Inferior parietal cortex (tissue), 1 donor: ENCODE data around the gene GAK.
"Not testable (repeated sequence)": the region's sequence is repeated elsewhere in the genome, so short reads cannot be mapped to it uniquely, and the experiment has no call there.

Experiments used
- DNase-seq: peaks from one replicate; pipeline ENCODE4 v3.0.0-alpha.2; 2016; ENCODE audit errors: extremely low spot score

GAK gene

GRCh38 chr4:952881-953573 is 20.9 kb upstream of the GAK start:
- no peak for DNase-seq

DNA sequence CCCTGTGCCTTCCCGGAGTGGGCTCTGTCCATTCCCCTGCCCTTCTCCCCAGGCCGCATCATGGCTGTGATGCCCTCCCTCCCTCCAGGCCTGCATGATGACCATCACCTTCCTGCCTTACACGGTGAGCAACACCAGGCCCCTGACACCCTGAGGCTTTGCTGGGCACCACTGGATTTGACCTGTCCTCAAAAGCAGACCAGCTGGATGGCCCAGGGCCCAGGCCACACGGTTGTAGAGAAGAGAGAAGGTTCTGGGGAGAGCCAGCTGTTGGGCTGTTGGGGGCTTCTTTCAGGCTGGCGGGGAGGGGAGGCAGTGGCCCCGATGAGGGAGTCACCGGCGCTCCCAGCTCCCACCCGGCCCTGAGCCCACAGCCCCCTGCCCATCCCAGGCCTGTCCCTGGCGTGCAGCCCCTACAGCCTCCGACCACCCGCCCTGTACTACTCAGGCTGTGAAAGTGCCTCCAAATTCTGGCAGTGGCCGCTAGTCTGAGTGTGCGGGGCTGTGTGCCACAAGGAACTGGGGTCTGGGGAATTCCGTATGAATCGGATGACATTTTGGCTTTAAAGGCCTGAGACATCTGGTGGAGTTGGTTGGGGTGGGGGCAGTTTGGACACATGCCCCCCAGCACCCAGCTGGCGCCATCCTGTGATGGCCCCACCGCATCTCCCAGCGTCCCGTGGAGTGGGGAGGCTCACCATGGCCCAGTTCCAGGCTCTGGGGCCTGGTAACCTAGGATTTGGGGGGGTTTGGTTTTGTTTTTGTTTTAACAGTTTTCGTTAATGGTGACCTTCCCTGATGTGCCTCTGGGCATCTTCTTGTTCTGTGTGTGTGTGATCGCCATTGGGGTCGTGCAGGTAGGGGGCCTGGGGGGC is 19.7 kb upstream of the GAK start:
- no peak for DNase-seq

DNA sequence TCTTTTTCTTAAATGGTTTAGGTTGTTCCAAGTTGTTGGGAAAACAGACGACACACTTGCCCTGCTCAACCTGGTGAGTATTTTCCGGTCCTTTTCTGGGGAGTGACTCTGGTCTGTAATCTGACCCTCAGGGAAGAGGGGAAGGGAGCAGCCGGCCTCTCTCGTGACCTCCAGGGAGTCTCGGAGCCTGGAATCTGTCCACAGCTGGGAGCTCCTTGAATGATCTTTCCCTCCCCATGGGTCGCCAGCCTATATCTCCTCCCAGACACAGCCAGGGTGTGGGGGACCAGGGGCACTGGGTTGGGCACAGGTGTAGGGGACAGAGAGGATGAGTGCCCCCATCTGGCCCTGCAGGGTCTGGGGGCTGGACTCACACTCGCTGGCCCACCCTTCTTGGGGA is 19.1 kb upstream of the GAK start:
- no peak for DNase-seq

DNA sequence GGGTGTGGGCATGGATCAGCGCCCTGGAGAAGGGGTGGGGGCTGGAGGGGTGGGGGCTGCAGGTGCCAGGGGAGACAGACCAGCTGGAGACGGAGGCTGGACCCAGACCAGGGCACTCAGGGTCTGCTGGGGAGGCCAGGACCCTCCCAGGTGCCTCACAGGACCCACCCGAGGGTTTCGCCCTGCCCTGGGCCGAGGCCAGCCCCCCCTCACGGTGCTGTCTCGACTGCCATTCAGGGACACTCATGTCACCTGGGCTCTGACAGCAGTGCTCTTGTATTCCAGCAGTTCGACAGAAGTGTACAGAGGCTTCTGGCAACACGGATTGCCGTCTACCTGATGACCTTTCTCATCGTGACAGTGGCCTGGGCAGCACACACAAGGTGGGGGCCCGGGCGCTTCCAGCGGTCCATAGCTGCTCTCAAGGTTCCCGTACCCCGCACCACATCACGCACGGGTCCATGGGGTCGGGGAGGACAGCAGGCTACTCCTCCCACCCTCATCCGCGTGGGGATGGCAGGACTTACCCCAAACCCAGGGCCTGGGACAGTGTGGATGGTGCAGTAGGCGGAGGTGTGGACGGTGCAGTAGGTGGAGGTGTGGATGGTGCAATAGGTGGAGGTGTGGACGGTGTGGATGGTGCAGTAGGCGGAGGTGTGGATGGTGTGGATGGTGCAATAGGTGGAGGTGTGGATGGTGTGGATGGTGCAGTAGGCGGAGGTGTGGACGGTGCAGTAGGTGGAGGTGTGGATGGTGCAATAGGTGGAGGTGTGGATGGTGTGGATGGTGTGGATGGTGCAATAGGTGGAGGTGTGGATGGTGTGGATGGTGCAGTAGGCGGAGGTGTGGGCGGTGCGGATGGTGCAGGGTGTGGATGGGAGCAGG is 18.3 kb upstream of the GAK start:
- DNase-seq, result no peak

GRCh38 chr4:949656-950055 is 17.5 kb upstream of the GAK start:
- DNase-seq, result no peak

GRCh38 chr4:948936-949300 is 16.8 kb upstream of the GAK start:
- DNase-seq, result no peak

GRCh38 chr4:948101-948935 is 16.2 kb upstream of the GAK start:
- no peak for DNase-seq

GRCh38 chr4:947491-947971 is 15.4 kb upstream of the GAK start:
- no peak for DNase-seq

DNA sequence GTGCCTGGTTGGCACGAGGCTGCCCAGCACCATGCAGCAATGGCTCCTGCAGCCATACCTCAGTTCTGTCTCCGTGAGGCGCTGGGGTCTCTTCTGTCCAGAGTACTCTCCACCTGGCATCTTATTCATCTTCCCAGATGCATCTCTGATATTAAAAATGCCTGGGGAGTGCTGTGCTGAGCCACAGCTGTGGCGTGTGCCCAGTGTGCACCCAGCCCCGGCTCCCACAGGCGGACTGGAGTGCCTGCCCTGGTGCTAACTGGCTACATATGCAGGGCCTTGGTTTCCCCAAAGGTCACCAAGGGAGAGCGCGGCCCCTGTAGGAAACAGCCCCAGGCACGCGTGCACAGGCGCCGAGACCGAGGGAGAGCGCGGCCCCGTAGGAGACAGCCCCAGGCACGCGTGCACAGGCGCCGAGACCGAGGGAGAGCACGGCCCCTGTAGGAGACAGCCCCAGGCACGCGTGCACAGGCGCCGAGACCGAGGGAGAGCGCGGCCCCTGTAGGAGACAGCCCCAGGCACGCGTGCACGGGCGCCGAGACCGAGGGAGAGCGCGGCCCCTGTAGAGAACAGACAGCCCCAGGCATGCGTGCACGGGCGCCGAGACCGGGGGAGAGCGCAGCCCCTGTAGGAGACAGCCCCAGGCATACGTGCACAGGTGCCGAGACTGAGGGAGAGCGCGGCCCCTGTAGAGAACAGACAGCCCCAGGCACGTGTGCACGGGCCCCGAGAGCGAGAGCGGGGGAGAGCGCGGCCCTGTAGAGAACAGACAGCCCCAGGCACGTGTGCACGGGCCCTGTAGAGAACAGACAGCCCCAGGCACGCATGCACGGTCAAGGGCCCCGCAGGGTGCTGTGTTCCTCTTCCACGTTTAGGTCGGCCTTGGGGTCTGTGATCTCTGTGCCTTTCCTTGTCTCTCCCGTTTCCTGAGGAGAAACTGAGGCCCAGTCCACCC is 14.7 kb upstream of the GAK start:
- DNase-seq, result no peak

GRCh38 chr4:946103-946450 is 14.0 kb upstream of the GAK start:
- DNase-seq, result no peak

GRCh38 chr4:945274-946102 is 13.4 kb upstream of the GAK start:
- no peak for DNase-seq

DNA sequence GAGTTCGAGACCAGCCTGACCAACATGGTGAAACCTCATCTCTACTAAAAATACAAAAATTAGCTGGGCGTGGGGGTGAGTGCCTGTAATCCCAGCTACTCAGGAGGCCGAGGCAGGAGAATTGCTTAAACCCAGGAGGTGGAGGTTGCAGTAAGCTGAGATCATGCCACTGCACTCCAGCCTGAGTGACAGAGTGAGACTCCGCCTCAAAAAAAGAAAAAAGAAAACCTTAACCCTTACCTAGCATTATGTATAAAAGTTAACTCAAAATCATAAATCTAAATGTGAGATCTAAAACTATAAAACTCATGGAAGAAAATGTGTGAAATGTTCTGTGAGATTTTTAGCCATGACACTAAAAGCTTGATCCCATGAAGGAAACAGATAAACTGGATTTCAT is 7.4 kb upstream of the GAK start:
- DNase-seq, result not testable (repeated sequence)

DNA sequence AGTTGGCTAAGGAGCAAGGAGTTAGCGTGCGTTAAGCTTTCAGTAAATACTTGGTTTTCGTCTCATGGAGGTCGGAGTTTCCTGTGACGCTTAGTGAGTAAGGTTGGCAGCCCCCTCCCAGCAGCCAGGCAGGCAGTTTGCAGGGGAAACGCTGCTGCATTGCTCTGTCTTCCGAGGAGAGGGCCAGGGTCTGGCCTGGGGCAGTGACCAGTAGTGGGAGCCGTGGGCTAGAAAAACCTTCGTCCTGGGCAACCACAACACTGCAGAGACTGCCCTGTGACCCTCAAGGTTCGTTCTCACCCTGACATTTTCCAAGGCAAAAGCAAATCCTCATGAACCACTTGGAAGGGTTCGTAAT is 576 bp upstream of the GAK start:
- DNase-seq, result no peak

DNA sequence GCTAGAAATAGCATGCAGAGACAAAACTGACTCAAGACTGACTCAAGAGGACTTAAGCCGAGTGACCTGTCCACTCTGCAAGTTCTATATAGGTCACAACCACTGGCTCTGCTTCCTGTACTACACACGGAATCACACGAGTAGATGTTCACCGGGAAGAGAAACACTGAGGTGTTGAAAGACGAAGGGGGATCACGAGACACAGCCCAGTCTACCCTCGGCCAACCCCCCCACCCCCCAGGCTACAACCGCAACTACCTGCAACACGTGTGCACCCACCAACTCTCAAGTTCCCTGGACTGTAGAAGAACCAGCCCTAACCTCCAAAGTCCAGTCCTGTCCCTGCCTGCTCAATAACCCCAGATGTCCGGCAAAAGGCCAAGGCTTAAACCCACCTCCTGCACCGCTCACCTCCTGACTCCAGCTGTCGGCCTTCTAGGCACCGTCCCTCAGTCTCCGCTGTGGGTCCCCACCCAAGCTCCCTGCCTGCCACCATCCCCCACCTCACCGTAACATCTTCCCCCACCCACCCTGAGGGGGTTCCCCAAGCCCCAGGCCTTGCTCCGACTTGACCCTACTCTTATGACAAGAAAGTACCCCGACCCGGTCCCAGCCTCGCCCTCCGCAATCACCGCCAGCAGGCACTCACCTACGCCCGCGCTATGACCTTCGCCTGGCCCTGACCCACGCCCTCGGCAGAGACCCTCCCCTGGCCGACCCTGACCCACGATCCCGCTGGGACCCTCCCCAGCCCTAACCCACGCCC is 739 bp downstream of the GAK start:
- no peak for DNase-seq

DNA sequence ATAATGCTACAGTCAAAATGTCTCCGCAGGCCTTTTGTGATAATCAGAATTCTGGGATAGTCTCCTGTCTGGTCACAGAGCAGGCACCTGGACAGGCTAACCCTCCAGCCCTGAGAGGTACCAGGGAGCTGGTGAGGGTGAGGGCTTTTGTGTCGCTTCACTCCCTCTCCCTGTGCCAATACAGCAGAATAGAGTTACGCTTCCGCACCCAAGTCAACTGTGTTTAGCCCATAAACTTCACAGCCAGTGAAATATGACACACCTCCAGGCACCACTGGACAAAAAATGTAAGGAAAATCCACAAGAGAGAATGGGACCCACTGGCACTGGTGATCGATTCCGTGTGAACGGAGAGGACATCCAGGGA is 1.3 kb downstream of the GAK start:
- DNase-seq, result no peak

GRCh38 chr4:930028-930551 is 2.0 kb downstream of the GAK start:
- DNase-seq, result no peak

DNA sequence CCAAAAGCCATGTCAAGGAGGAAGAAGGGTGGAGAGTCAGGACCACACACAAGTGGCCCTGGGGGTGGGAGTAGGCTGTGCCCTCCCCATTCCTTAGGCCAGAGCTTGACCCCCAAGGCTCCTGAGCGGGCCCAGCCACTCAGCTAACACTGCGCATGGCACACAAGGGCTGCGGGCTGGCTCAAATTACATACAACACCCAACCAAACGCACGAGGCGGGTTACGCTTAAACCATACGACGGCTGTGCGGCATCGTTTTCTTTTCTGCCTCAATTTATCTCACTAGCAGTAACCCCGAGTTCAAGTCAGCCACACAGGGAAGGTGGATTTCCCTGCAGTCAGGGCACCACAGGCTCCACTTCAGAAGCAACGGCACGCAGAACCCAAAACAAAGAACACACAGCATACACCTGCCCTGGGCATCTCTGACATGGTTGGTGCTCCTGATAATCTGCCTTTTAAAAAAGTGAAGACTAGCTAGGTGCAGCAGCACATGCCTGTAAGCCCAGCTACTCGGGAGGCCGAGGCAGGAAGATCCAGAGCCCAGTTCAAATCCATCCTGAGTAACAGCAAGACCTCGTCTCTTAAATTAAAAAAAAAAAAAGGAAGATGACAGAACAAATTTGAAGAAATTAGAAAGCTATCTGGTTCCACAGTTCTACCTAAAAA is 2.9 kb downstream of the GAK start:
- DNase-seq, result no peak

DNA sequence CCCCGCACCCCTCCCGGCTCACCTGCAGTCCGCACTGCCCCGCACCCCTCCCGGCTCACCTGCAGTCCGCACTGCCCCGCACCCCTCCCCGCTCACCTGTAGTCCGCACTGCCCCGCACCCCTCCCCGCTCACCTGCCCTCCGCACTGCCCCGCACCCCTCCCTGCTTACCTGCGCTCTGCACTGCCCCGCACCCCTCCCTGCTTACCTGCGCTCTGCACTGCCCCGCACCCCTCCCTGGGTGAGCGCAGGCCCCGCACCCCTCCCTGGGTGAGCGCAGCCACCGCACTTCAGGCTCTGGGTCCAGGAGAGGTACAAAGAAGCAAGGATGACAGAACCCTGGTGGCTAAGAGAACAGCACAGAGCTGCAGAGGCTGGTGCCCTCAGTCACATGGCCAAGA is 4.5 kb downstream of the GAK start:
- DNase-seq, result not testable (repeated sequence)
